PC-3 (cell line): ENCODE data around the gene CTRB1.

Experiments used
- EZH2phosphoT487 ChIP-seq: fragments of 300-600 bp; sonication (generic); IDR thresholded peaks from 2 replicates; pipeline ENCODE4 v1.6.1; 2018; ENCODE audit warnings: mild to moderate bottlenecking, antibody characterized with exemption, low read length, borderline replicate concordance
- TF ChIP-seq, protein P1 (sequence below): fragments of 300-600 bp; sonication (generic); conservative IDR thresholded peaks from 2 replicates; pipeline ENCODE4 v1.5.1; 2017; ENCODE audit warnings: antibody characterized with exemption, low read depth, mild to moderate bottlenecking, low read length

DNA sequence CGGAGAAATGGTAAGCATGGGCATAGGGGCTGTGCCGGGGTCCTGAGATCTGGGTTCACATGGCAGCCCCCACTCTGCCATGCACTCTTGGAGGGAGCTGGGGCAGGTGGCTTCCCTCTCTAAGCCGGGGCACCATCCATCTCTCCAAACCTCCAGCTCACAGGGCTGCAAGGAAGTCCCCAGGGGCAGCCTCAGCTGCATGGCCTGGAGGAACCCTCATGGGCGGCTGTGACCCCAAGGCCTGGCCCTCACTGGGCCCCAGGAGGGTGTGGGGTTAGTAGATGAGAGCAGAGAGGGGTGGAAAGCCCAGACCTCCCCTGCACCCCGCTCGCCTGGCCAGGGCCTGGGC, 14.4 kb upstream of the CTRB1 start:
- TF ChIP-seq, protein P1, sequence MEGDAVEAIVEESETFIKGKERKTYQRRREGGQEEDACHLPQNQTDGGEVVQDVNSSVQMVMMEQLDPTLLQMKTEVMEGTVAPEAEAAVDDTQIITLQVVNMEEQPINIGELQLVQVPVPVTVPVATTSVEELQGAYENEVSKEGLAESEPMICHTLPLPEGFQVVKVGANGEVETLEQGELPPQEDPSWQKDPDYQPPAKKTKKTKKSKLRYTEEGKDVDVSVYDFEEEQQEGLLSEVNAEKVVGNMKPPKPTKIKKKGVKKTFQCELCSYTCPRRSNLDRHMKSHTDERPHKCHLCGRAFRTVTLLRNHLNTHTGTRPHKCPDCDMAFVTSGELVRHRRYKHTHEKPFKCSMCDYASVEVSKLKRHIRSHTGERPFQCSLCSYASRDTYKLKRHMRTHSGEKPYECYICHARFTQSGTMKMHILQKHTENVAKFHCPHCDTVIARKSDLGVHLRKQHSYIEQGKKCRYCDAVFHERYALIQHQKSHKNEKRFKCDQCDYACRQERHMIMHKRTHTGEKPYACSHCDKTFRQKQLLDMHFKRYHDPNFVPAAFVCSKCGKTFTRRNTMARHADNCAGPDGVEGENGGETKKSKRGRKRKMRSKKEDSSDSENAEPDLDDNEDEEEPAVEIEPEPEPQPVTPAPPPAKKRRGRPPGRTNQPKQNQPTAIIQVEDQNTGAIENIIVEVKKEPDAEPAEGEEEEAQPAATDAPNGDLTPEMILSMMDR, result no peak
- TF ChIP-seq EZH2phosphoT487, result no peak
